Neutrophil (primary cell): ENCODE data around the gene MPI.
"Not testable (repeated sequence)": the region's sequence is repeated elsewhere in the genome, so short reads cannot be mapped to it uniquely, and the experiment has no call there.

Experiments
- H3K27ac ChIP-seq: fragments of 200-600 bp; sonication (generic); 2 replicates; pipeline ENCODE4 v1.5.1; 2016; ENCODE audit warnings: mild to moderate bottlenecking, moderate library complexity
- H3K27me3 ChIP-seq: fragments of 200-600 bp; sonication (generic); 2 replicates; pipeline ENCODE4 v1.6.0; 2016; ENCODE audit warnings: mild to moderate bottlenecking
- H3K36me3 ChIP-seq: fragments of 200-600 bp; sonication (generic); 2 replicates; pipeline ENCODE4 v1.5.1; 2017
- H3K4me1 ChIP-seq, 2 experiments: fragments of 200-600 bp in 1 of 2; sonication (generic) in 1 of 2; 1 replicate in 1 of 2; 2 replicates in 1 of 2; pipeline versions ENCODE4 v1.5.1 to v1.6.1; 2013 to 2016; ENCODE audit warnings: low read depth in 1 of 2, low read length in 1 of 2, mild to moderate bottlenecking in 1 of 2, moderate library complexity in 1 of 2; ENCODE audit not compliant: control insufficient read depth in 1 of 2, insufficient read depth in 1 of 2
- H3K4me3 ChIP-seq, 2 experiments: fragments of 200-600 bp in 1 of 2; sonication (generic) in 1 of 2; 1 replicate in 1 of 2; 2 replicates in 1 of 2; pipeline ENCODE4 v1.5.1; 2013 to 2016; ENCODE audit warnings: low read depth in 1 of 2, low read length in 1 of 2, mild to moderate bottlenecking in 1 of 2, moderate library complexity in 1 of 2
- H3K9me3 ChIP-seq: fragments of 200-600 bp; sonication (generic); 2 replicates; pipeline ENCODE4 v1.5.1; 2016
- TF ChIP-seq, protein P1 (sequence below): fragments of 200-600 bp; sonication (generic); IDR thresholded peaks from 2 replicates; pipeline ENCODE4 v1.5.1; 2016; ENCODE audit warnings: antibody characterized with exemption

The MPI gene

DNA sequence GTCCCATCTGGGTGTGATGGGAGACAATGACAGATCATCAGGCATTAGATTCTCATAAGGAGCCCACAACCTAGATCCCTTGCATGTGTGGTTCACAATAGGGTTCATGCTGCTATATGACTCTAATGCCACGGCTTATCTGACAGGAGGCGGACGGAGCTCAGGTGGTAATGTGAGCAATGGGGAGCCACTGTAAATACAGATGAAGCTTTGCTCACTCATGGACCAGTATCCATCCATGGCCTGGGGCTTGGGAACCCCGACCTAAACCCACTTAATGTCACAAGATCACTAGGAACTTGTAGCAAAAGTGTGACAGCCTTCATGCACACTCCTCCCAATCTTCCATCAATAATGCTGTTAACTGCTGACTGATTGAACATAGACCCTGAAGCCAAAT lies 18.8 kb downstream of the MPI start:
- TF ChIP-seq, protein P1, sequence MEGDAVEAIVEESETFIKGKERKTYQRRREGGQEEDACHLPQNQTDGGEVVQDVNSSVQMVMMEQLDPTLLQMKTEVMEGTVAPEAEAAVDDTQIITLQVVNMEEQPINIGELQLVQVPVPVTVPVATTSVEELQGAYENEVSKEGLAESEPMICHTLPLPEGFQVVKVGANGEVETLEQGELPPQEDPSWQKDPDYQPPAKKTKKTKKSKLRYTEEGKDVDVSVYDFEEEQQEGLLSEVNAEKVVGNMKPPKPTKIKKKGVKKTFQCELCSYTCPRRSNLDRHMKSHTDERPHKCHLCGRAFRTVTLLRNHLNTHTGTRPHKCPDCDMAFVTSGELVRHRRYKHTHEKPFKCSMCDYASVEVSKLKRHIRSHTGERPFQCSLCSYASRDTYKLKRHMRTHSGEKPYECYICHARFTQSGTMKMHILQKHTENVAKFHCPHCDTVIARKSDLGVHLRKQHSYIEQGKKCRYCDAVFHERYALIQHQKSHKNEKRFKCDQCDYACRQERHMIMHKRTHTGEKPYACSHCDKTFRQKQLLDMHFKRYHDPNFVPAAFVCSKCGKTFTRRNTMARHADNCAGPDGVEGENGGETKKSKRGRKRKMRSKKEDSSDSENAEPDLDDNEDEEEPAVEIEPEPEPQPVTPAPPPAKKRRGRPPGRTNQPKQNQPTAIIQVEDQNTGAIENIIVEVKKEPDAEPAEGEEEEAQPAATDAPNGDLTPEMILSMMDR: no peak
- peaks cover 28% of the 10 kb centered on the region in 2 experiments for H3K4me1 ChIP-seq
- no peaks in the 10 kb centered on the region for H3K9me3 ChIP-seq
- peaks cover 26% of the 10 kb centered on the region for H3K36me3 ChIP-seq
- H3K4me3 ChIP-seq: no peak overlapping the region
- H3K27ac ChIP-seq: no peak overlapping the region
- no peaks in the 10 kb centered on the region for H3K27me3 ChIP-seq

GRCh38 chr15:74913041-74913440 lies 23.2 kb downstream of the MPI start:
- no peak overlapping the region for H3K4me3 ChIP-seq
- H3K27me3 ChIP-seq: no peaks in the 10 kb centered on the region
- peaks cover 49% of the 10 kb centered on the region for H3K36me3 ChIP-seq
- H3K27ac ChIP-seq: no peak overlapping the region
- no peaks in the 10 kb centered on the region for H3K9me3 ChIP-seq
- TF ChIP-seq, protein P1: no peak
- no peaks in the 10 kb centered on the region for H3K4me1 ChIP-seq

DNA sequence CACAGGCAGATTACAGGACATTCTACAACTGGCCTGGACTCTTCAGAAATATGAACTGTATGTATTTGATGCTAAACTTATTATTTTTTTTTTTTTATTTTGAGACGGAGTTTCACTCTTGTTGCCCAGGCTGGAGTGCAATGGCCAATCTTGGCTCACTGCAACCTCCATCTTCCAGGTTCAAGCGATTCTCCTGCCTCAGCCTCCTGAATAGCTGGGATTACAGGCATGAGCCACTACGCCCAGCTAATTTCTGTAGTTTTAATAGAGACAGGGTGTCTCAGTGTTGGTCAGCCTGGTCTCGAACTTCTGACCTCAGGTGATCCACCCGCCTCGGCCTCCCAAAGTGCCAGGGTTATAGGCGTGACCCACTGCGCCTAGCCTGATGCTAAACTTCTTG lies 24.0 kb downstream of the MPI start:
- H3K27me3 ChIP-seq, H3K9me3 ChIP-seq, H3K4me3 ChIP-seq, H3K27ac ChIP-seq, H3K4me1 ChIP-seq: not testable (repeated sequence)
- peaks cover 57% of the 10 kb centered on the region for H3K36me3 ChIP-seq

DNA sequence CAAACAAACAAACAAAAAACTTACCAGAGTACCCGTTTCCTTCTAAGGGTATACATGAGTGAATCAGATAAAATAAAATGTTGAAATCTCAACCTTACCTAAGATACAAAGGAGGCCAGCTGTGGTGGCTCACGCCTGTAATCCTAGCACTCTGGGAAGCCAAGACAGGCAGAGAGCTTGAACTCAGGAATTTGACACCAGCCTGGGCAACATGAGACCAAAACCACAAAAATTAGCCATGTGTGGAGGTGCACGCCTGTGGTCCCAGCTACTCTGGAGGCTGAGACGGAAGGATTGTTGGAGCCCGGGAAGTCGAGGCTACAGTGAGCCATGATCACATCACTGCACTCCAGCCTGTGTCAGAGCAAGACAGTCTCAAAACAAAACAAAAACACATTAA lies 27.8 kb downstream of the MPI start:
- H3K27me3 ChIP-seq: no peaks in the 10 kb centered on the region
- H3K4me3 ChIP-seq: no peak overlapping the region
- H3K9me3 ChIP-seq: no peaks in the 10 kb centered on the region
- no peaks in the 10 kb centered on the region for H3K4me1 ChIP-seq
- peaks cover 84% of the 10 kb centered on the region for H3K36me3 ChIP-seq
- TF ChIP-seq, protein P1: no peak
- H3K27ac ChIP-seq: no peak overlapping the region

GRCh38 chr15:74920456-74920855 lies 30.6 kb downstream of the MPI start:
- Histone ChIP-seq H3K36me3 (peaks cover 92% of the 10 kb centered on the region), H3K27ac (no peak overlapping the region)
- TF ChIP-seq, protein P1: no peak

DNA sequence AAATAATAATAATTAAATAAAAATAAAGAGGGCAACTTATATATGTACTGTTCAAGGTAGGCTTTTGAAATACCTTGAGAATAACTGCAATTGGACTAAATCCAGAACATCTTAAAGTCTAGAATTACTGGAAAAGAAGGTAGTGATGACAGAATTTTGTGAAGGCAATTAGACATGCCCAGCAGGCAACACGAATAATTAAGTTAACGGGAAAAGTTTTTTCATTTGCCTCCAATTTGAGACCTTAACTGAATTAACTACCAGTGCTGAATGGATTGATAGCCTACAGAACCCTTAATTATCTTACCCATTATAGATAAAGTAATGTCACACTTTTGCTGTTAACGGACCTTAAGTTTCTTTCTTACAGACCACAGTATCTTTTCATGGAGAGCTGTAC lies 34.7 kb downstream of the MPI start:
- peaks cover 89% of the 10 kb centered on the region for H3K36me3 ChIP-seq
- H3K27me3 ChIP-seq: no peaks in the 10 kb centered on the region
- TF ChIP-seq, protein P1: no peak
- no peaks in the 10 kb centered on the region for H3K4me1 ChIP-seq
- H3K4me3 ChIP-seq: no peak overlapping the region
- no peaks in the 10 kb centered on the region for H3K9me3 ChIP-seq
- no peak overlapping the region for H3K27ac ChIP-seq

More at GRCh38 chr15:74920456-74920855, 30.6 kb downstream of the MPI start:
- H3K27me3 ChIP-seq: no peaks in the 10 kb centered on the region
- no peaks in the 10 kb centered on the region for H3K4me1 ChIP-seq
- H3K9me3 ChIP-seq: no peaks in the 10 kb centered on the region
- no peak overlapping the region for H3K4me3 ChIP-seq
